ENCODE results near the gene MAD1L1.

- no peak for TF ChIP-seq POLR2A (IDR thresholded peaks at IDR 0.05)
- TF ChIP-seq CTCF (IDR thresholded peaks at IDR 0.05): no peak
Measured at GRCh38 chr7:2070151-2070763, 162.5 kb downstream of the MAD1L1 start.
